GM21360 (cell line): ENCODE data around the gene SLC6A19.

Source experiments
- ATAC-seq: cut with Tn5 transposase; IDR thresholded peaks from one replicate; pipeline ENCODE4 v1.9.1; 2021; ENCODE audit warnings: mild to moderate bottlenecking, moderate library complexity; ENCODE audit not compliant: unreplicated experiment

The SLC6A19 gene

DNA sequence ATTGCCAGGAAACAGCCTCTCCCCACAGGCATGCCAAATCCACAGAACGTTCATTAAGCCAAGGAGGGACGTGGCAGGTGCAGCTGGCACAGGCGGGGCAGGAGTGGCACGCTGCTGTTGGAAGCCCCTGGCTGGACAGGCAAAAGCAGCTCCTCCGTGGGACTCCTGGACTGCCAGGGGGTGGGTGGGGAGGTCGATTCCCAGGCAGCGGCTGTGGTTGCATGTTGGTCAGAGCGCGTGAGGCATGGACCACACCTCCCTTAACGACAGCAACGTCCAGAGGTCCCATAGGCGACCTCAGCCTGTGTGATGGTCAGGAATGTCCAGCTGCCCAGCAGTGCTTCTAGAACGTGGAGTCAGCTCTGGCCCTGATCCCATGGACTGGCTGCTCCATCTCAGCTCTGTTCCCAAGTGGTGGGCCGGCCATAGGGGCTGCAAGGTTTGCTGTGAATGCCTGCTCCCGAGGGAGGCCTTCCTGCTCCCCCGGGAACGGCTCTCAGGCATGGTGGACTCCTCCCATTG is 6.9 kb downstream of the SLC6A19 start:
- ATAC-seq: no peak

DNA sequence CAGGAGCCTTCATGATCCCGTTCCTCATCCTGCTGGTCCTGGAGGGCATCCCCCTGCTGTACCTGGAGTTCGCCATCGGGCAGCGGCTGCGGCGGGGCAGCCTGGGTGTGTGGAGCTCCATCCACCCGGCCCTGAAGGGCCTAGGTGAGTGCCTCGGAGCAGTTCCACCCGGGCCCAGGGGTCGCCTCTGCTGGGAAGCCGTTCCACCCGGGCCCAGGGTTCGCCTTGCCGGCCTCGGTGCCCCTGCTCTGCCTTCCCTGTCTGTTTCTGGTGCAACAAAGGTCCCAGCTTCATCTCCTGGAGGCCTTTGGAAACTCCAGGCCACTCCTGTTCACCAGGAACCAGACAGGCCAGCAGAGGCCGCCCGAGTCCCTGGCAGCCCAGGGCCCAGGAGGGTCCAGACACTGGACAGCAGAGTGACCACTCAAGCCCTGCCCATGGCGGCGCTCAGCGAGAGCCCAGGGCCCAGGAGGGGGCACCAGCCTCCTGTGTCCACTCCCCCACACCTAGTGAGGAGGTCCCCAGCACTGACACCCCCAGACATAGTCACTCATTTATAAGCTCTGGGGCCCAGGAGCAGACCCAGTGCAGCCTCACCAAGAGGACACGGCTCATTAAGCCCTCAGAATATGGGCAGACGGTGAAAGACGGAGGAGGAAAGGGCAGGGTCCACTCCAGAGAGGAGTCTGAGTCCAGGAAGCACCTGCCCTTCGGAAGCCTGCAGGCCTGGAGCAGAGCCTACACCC is 7.5 kb downstream of the SLC6A19 start:
- ATAC-seq: no peak

DNA sequence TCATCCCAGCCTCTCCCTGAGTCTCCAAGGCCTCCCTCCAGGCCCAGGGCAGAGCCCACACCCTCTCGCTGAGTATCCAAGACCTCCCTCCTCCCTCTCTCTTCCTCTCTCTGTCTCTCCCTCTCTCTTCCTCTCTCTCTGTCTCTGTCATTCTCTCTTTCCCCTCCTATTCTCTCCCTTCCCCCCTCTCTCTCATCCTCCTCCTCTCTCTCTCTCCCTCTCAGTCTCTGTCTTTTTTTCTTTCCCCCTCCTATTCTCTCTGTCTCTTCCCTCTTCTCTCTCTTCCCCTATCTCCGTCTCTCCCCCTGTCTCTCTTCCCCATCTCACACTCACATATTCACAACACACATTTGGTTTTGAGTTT is 8.1 kb downstream of the SLC6A19 start:
- ATAC-seq: no peak

DNA sequence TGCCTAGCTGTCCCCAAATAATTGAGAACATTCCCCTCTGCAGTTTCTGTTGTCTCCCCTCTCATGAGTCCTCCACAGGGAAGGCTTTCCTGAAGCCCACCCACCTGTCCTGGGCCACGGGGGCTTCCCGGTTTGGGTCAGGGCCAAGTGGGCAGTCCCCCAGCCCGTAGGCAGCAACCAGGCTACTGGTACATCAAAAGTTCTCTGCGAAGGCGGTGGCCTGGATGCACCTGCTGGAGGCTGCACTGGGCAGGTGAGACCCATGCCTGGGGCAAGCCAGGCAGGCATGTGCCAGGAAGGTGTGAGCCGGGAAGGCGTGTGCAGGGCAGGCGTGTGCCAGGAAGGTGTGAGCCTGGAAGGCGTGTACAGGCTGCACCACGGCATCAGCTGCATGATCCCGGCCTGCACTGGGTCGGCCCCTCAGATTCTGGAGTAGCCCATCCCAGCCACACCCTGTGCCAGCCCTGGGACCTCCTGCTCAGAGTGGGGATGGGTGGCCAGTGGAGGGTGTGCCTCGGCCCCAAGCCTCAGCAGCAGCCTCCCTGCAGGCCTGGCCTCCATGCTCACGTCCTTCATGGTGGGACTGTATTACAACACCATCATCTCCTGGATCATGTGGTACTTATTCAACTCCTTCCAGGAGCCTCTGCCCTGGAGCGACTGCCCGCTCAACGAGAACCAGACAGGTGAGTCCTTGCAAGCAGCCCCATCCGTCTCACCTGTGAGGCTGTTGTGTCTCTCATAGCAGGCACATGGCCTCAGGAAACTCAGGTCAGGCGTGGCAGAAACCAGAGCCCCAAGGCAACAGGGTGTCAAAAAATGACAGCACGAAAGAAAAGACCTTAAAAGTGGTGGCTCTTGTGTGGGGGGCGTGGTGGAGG is 8.7 kb downstream of the SLC6A19 start:
- no peak for ATAC-seq

DNA sequence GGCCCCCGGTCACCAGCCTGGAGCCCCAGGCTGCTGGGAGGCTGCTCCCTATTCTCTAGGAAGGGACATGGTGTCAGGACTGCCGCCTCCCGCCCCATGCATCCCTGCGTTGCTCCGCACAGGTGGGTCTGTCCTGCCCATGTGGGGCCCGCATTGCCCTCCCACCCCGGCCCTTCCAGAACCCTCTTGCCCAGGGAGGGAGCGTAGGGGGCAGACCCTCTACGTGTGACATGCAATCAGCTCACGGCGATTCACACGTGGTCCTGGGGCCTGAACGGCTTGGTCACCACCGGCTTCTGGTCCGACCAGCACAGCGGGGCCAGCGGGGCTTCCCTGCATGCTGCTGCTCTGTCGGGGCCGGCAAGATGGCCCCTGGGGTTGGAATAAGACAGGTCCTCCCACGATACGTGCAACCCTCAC is 9.4 kb downstream of the SLC6A19 start:
- no peak for ATAC-seq

DNA sequence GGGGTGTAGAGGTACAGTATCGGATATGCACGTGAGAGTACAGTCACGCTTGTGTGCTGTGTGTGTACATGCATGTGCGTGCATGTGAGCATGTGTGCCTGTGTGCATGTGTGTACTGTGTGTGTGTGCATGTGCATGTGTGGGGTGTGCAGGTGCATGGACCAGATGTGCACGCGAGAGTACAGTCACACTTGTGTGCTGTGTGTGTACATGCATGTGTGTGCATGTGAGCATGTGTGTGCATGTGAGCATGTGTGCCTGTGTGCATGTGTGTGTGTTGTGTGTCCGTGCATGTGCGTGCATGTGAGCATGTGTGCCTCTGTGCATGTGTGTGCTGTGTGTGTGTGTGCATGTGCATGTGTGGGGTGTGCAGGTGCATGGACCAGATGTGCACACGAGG is 10.3 kb downstream of the SLC6A19 start:
- no peak for ATAC-seq

DNA sequence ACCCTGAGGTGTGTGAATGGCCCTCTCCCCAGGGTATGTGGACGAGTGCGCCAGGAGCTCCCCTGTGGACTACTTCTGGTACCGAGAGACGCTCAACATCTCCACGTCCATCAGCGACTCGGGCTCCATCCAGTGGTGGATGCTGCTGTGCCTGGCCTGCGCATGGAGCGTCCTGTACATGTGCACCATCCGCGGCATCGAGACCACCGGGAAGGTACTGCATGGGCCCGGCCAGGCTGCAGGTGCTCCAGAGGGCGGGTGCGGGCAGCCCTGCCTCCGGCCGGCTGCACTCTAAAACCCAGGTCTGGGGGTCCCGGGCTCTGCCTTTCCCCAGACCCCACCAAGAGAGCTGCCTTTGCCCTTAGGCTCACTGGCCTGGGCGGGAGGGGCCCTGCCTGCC is 10.9 kb downstream of the SLC6A19 start:
- ATAC-seq: no peak

DNA sequence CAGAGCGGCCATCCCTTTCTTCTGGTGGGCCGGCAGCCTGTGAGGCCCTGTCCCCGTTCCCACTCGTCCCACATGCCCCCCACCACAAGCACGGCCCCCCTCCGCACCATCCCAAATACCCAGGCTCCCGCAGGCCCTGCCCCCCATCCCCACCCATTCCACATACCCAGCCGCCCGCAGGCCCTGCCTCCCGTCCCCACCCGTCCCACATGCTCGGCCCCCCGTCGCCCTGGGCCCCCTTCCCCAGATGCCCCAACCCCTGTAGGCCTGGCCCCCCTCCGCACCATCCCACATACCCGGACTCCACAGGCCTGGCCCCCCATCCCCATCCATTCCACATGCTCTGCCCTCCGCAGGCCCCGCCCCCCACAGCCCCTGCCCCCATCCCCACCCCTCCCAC is 11.5 kb downstream of the SLC6A19 start:
- ATAC-seq: no peak

DNA sequence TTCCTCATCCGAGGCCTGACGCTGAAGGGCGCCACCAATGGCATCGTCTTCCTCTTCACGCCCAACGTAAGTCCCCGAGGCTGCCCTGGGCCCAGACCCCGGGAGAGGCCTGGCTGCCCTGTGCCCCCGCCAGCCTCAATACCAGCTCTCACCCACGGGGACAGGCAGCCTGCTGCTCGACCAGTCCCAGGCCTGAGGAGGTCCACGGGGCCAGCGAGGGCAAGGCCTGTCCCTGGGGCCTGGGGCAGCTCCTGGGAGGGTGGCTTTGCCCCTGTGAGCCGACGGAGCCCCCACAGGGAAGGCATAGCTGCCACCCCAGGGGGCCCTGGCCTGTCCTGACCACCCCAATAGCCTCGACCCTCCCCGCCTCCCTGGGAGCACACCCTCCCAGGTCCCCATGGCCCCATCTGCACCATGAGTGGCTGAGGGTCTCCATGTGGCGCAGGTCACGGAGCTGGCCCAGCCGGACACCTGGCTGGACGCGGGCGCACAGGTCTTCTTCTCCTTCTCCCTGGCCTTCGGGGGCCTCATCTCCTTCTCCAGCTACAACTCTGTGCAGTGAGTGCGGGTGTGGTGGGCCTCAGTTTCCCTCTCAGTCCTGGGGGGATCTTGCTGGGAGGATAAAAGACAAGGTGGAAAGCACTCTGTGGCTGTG is 12.2 kb downstream of the SLC6A19 start:
- ATAC-seq: no peak

DNA sequence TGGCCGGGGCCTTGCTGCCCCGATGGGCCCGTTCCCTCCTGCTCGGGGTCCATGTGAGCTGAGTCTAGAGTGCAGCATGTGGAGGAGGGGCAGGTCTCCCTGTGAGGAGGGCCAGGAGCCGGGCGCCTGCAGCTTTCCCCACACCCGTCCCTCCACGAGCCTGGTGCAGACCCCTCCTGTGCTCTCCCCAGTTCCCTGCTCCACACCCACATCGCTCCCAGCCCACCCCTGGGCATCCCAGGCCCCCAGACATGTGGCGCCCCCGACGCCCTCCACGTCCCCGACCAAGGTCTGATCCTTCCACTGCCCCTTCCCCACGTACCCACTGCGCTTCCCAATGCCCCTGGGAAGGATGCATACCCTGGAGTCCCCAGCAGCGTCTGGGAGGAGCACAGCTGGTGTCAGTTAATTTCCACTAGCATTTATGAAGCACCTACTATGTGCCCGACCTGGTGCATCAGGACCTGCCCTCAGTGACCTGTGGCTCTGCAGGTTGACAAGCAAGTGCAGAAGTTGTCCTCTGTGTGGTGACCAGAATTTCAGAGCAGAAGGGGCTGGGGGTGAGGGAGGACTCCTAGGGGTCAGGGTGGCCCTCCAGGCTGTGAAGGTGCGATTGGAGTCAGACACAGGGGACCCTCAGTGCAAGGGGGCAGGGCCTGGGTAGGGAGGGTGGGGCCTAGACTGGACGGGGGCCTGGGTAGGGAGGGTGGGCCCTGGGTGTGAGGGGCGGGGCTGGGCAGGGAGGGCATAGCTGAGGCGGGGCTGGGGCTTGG is 13.0 kb downstream of the SLC6A19 start:
- no peak for ATAC-seq

DNA sequence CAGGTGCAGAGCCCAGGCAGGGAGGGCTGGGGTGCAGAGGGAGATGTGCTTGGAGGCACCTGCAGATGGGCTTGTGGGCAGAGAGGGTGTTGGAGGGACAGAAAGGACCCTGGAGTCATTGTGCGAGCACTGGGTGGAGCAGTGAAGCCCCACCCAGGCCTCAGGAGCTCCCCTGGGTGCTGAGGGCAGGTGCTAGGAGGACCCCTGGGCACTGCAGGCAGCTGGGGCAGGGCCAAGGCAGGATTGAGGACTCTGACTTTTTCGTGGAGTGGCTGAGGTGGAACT is 13.5 kb downstream of the SLC6A19 start:
- ATAC-seq: no peak

DNA sequence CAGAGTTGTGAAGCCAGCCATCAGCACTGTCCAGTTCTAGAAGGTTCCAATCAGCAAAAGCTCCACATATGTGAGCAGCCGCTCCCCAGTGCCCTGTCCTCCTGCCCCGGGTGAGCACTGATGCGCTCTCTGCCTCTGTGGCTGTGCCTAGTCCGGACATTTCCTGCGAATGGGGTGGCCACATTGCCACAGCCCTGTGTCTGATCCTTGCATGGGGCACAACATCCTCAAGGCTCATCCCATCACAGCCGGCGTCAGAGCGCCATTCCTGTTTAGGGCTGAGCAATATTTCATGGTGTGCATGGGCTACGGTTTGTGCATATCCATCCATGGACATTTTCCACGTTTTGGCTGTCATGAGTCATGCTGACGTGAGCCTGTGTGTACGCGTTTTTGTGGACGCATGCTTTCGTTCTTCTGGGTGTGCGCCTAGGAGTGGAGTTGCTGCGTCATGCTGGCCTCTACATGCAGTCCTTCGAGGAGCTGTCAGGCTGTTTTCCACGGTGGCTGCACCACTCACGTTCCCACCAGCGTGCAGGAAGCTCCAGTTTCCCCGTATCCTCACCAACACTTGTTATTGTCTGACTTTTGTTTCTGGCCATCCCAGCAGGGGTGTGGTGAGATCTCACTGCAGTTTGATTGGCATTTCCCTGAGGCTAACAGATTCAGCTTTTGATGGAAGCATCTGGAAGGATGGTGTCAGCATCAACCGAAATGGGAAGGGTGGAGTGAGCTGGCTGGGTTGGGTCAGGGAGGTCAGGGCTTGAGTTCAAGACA is 14.1 kb downstream of the SLC6A19 start:
- no peak for ATAC-seq

DNA sequence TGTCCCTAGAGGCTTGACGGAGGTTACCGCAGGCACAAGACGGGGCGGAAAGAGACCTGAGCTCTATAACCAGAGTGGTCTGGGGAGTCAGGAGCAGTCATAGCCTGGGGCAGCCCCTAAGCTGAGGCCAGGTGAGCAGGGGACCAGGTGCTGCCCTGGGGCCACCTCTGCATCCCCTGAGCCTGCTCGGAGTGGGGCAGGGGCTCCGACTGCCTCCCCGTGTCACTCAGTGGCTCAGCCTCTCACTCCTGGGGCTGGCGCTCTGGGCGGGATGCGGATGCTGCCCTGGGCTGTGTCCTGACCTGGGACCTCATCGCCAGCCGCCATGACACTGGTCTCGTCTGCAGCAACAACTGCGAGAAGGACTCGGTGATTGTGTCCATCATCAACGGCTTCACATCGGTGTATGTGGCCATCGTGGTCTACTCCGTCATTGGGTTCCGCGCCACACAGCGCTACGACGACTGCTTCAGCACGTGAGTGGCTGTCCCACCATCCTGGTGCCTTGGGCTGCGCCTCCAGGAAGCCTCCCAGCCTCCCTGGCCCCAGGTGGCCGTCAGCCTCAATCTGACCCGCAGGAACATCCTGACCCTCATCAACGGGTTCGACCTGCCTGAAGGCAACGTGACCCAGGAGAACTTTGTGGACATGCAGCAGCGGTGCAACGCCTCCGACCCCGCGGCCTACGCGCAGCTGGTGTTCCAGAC is 15.0 kb downstream of the SLC6A19 start:
- no peak for ATAC-seq

DNA sequence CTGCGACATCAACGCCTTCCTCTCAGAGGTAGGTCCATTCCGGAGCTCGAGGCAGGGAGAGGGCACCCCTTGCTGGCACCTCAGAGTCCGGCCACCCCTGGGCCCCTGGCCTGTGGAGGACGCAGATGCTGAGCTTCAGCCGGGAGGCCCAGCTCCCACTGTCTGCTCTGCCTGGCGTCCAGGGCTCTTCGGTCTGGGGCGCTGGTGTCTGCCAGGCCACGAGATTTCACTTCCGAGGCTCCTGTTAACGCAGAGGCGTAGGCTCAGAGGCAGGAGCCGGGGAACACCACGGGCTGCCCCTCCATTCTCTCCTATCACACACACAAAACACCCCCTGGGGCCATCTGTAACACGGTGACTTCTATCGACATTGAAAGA is 15.5 kb downstream of the SLC6A19 start:
- ATAC-seq: no peak

DNA sequence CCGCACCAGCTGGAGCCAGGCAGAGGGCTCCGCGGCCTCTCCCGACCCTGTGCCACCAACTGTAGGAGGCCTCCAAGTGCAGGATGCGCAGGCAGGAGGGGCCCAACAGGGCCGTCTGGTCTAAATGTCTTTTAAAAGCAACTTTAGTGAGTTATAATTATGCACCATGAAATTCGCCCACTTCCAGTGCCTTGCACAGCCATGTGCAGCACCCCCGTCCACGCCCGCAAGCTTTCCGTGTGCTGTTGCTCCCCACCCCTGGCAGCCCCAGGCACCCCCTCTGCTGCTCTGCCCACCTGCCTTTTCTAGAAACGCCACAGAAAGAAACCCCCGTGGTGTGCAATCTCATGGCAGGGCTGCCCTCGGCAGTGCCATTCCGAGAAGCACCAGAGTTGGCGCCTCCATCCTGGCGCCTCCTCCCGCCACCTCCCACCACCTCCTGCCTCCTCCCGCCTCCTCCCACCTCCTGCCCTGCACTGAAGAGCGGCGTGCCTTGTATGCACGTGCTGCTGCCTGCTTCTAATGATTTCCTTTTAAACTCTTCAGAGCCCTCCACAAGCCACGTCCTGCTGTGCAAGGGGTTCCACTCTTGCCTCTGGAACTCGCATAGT is 16.3 kb downstream of the SLC6A19 start:
- ATAC-seq: no peak

DNA sequence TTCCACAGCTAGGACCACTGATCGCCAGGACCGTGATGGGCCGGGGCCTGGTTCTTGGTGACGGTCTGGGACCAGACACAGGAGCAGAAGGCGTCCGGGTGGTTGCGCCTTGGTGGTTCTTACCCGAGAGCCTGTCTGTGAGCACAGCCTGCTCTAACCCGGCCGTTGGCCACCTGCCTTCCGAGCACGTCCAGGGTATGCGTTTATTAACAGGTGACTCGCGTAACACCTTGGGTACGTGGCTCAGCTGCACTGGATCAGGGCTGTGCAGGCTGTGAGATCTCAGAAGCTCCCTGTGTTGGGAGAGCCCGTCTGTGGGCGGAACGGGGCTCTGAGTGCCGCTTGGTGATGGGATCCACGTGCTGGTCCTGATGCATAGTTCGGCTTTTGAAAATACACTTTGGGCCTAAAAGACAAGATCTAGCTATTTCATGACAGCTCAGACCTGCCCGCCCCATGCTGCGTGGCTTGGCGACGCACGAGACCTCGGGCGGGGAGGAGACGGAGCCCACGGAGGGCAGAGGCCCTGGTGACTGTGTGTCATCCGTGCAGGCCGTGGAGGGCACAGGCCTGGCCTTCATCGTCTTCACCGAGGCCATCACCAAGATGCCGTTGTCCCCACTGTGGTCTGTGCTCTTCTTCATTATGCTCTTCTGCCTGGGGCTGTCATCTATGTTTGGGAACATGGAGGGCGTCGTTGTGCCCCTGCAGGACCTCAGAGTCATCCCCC is 17.1 kb downstream of the SLC6A19 start:
- ATAC-seq: no peak

DNA sequence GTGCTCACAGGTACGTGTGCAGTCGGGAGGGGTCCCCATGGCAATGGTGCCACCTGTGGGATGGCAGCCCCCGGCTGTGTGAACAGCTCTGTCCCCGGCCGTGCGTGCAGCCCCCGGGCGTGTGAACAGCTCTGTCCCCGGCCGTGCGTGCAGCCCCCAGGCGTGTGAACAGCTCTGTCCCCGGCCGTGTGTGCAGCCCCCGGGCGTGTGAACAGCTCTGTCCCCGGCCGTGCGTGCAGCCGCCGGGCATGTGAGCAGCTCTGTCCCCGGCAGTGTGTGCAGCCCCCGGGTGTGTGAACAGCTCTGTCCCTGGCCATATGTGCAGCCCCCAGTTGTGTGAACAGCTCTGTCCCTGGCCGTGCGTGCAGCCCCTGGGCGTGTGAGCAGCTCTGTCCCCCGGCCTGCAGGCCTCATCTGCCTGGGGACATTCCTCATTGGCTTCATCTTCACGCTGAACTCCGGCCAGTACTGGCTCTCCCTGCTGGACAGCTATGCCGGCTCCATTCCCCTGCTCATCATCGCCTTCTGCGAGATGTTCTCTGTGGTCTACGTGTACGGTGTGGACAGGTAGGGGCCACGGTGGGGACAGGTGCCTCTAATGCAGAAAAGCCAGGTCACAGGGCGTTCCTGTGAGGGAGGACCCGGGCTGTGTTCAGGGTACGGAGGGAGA is 17.8 kb downstream of the SLC6A19 start:
- no peak for ATAC-seq

DNA sequence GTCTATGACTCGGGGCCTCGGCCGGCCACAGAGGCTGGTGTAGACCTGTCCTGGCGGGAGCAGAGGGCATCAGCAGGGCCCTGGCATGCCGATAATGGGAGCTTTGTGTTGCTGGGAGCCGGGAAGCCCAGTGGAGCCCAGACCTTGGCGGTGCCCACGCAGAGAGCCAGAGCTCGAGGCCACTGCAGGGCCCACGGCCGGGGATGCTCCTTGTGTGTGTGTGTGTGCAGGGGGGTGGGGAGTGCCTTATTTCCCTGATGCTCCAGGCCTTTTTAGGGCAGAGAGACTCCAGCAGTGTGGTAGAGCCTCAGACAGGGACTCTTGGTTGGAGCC is 18.3 kb downstream of the SLC6A19 start:
- no peak for ATAC-seq
